GM12865 (cell line): ENCODE data around the gene B3GAT3.
"Not testable (repeated sequence)": the region's sequence is repeated elsewhere in the genome, so short reads cannot be mapped to it uniquely, and the experiment has no call there.

ENCODE experiments used
- DNase-seq: peaks from one replicate; pipeline ENCODE4 v3.0.0; 2010; ENCODE audit warnings: low read depth
- H3K4me3 ChIP-seq: 2 replicates; pipeline ENCODE4 v1.5.1; 2011; ENCODE audit warnings: mild to moderate bottlenecking, low read depth, low read length, control low read depth
- TF ChIP-seq, protein P1 (sequence below): IDR thresholded peaks from 2 replicates; pipeline ENCODE4 v1.5.1; 2011; ENCODE audit warnings: low read length, control low read depth, low read depth, inconsistent platforms; ENCODE audit not compliant: insufficient read depth; ENCODE audit errors: missing control alignments

B3GAT3 gene

DNA sequence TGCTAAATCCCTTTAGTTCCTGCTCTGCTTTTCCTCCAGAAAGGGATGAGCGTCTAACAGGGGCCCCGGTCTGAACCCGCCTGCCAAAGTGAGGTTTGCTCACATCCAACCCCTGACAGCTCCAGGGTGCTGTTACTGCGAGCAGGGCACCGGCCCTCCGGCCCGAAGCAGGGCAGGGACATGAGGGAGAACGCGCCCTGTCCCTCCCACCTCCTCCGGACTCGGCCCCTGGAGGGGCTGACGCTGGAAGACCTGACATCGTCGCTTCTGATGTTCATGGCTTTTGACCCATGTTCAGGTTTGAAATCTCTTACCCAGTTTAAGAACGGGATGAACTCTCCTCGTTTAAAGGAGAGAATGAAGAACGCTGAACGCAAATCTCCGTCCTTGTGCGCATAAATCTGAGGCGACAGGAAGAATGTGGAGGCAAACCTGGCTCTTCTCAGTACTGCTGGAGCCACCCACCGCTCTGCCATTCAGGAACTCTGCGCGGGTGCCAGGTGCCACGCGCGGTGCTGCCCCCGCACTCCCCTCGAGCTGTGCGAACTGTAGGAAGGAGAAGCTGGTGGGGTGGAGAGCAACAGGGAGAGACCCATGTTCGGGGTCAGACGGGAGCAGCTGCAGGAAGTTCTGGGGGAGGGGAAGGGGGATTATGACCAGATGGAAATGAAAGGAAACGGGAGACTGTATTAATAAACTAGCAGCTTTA lies 47.3 kb downstream of the B3GAT3 start:
- DNase-seq, result peak; percentile 35
- TF ChIP-seq, protein P1, sequence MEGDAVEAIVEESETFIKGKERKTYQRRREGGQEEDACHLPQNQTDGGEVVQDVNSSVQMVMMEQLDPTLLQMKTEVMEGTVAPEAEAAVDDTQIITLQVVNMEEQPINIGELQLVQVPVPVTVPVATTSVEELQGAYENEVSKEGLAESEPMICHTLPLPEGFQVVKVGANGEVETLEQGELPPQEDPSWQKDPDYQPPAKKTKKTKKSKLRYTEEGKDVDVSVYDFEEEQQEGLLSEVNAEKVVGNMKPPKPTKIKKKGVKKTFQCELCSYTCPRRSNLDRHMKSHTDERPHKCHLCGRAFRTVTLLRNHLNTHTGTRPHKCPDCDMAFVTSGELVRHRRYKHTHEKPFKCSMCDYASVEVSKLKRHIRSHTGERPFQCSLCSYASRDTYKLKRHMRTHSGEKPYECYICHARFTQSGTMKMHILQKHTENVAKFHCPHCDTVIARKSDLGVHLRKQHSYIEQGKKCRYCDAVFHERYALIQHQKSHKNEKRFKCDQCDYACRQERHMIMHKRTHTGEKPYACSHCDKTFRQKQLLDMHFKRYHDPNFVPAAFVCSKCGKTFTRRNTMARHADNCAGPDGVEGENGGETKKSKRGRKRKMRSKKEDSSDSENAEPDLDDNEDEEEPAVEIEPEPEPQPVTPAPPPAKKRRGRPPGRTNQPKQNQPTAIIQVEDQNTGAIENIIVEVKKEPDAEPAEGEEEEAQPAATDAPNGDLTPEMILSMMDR, result no peak
- peak overlapping the region; percentile 85 for H3K4me3 ChIP-seq

DNA sequence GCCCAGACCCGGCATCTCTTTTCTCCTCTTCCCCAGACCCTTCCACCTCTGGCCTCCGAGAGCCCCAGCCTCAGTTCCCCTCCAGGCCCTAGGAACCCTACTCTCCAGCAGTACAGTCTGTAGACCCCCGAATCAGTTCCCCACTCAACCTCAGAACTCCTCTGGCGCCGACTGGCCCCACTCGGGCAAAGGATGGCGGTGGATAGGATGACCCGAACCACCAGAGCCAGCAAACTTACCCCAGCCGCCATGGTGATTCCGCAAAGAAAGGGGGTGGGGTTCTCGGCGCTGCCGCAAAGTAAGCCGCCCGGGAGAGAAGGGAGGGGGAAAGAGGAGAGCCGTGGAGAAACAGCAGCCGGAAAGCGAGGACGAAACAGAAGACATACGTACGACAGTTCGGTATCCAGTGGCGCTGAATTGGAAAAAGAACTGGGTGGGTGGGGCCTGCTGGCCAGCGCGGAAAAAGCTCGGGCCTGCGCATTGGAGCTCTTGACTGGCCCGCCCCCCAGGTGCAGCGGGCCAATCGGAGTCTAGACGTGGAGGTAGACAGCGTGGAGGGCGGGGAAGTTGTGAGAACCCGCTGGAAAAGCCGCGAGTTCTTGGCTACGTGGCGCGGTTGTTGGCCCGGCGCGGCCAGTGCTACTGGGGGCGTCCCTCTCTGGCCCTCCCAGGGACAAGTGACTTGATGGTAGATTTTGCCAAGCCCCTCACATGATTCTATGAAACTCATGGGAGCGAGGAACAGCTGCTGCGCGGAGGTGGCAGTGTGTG lies 48.0 kb downstream of the B3GAT3 start, which contains the start of gene EEF1G:
EEF1G (minus strand) TSS at position 300 of the 771 bp plus-strand sequence; CDS start at position 251, 49 bp downstream.
- H3K4me3 ChIP-seq, result peak within 1 kb of the TSS; percentile 88
- TF ChIP-seq, protein P1, result no peak
- DNase-seq, result peak; percentile 100

DNA sequence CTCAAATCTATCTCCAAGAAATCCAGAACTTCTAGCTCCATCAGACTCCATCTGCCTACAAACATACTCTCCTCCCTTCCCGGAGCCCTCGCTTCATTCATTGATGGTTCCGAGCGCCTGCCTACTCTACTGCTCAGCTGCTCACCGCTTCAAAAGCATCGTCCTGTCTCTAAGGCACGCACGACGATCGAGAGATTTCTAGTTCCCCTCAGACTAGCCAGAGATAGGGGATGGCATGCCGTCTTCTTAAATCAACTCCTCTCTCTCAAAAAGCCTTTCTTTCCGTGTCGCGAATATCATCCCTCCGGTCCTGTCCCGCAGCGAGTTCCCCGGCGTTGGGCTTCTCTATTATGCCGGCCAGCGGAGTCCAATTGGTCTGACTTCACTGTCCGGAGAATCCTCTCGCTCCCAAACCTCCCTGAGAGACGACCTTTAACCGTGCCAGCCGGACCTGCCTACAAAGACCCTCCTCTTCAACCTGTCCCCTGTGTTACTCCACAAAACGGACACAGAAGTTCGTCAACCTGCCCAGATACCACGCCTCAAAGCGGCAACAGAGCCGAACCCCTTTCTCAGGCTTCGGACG lies 48.7 kb downstream of the B3GAT3 start:
- peak; percentile 50 for DNase-seq
- peak overlapping the region; percentile 88 for H3K4me3 ChIP-seq
- TF ChIP-seq, protein P1, result no peak

DNA sequence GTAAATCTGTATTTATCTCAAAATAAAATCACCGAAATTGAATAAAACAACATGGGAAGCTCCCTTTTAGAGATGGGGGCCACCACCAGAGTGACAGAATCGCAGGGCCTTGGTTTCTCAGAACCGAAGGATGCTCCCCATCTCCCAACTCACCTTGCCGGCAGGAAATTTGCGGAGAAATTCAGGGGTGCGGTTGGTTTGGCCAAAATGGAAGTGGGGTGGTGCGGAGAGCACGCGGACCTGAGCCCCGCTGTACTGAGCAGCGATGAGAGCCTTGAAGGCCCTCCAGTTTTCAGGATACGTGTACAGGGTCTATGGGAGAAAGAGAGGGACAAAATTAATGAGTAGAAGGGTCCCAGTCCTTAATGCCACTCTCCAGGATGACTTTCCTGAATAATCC lies 49.4 kb downstream of the B3GAT3 start:
- H3K4me3 ChIP-seq, result peak overlapping the region; percentile 88
- DNase-seq, result no peak
- TF ChIP-seq, protein P1, result no peak

DNA sequence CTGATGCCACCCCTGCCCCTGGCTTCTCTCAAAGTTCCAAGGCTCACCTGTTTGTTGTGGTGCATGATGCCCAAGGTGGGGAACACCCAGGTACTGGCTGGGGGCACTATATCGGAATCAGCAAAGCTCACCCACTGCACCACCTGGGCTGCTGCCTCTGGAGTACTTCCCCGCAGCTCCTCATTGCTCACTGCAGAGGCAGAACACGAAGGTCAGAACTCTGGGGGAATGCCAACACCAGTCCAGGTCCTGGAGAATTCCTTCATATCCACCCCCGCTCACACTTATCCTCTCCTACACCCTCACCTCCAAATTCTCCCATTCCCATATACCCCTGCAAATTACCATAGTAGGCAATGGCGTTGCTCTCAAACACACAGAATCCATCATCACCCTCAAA lies 50.3 kb downstream of the B3GAT3 start:
- not testable (repeated sequence) for DNase-seq, H3K4me3 ChIP-seq

DNA sequence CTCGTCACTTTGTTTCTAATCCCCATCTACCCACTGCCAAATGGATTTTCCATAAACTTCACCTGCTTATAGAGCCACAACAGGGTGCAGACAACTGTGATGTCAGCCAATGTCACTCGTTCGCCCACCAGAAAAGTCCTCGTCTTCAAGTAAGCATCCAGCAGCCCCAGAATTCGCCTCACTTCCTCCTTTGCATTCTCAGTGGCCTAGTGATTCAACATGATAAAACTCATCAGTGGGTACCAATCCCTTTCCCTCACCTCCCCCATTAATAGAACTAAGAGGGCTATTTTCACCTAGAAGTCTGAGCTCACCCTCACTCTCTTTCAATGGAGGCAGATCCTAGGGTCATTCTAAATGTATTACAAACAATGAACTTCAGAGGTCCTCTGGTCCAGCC lies 50.9 kb downstream of the B3GAT3 start:
- DNase-seq, H3K4me3 ChIP-seq: not testable (repeated sequence)

DNA sequence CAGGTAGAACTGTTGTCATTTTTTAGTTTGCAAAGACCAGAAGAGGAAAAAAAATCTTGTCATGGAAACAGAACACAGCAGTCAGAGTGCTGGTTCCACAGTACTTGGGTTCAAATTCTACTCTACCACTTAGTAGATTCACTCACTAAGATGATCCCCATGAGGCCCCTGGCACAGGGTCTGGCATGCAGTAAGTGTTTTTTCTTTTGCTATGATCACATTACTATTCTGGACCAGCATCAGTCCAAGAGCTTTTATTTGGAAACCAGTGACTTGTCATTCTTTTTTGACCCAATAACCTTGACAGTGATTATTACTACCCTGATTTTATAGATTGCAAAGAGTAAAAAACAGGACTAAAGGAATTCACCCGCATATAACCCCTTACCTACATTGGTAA lies 52.2 kb downstream of the B3GAT3 start:
- TF ChIP-seq, protein P1, result no peak
- H3K4me3 ChIP-seq, result no peak overlapping the region
- no peak for DNase-seq
